Right renal pelvis (tissue), 4 donors: ENCODE measurements around the gene C4BPB. TPM values are rescaled to one million over a fixed set of nuclear protein-coding genes. Genes with fewer than 3 reads are reported as not detected.

Experiments
- DNase-seq, 4 donors: peaks; one replicate each; pipeline ENCODE4 v3.0.0-alpha.2; 2013; ENCODE audit warnings: low read depth in 4 of 4, low spot score in 3 of 4, missing footprints in 1 of 4
- polyA plus RNA-seq, 4 donors: library from polyadenylated mRNA; unstranded; fragments of 120-200 nt; gene quantifications; one replicate each; pipeline ENCODE4 v1.2.1, GENCODE V29; 2013; ENCODE audit not compliant: insufficient read length in 4 of 4

Gene C4BPB
- polyA plus RNA-seq, 4 donors, result 0.32 to 0.51 (median 0.49) TPM

- DNase-seq, result no peak
Measured at GRCh38 chr1:207130252-207131036, 41.8 kb downstream of the C4BPB start.

GRCh38 chr1:207131163-207131562 is 42.5 kb downstream of the C4BPB start:
- DNase-seq, result no peak

GRCh38 chr1:207134581-207134980 is 45.9 kb downstream of the C4BPB start:
- no peak for DNase-seq

GRCh38 chr1:207139616-207140015 is 51.0 kb downstream of the C4BPB start:
- DNase-seq, result no peak

- DNase-seq, result no peak
Measured at GRCh38 chr1:207140536-207140935, 51.9 kb downstream of the C4BPB start.

- DNase-seq, result no peak
Measured at GRCh38 chr1:207145401-207146058, 56.9 kb downstream of the C4BPB start.

Other genes with a start within 250 kb of the C4BPB start
- not detected for gene IL20, start 223.2 kb upstream of the C4BPB start, polyA plus RNA-seq
- gene IL24, start 191.4 kb upstream of the C4BPB start, polyA plus RNA-seq, result under 1 TPM; 0.25 to 0.42 (median 0.38) TPM
- 1 to 10 TPM; 2.1 to 2.7 (median 2.5) TPM for gene FCMR, start 166.9 kb upstream of the C4BPB start, polyA plus RNA-seq
- 1 to 10 TPM in 3 of 4 donors, under 1 TPM in 1; 0.87 to 1.7 (median 1.4) TPM for gene PIGR, start 142.4 kb upstream of the C4BPB start, polyA plus RNA-seq
- 10 to 100 TPM in 2 of 4 donors, 1 to 10 TPM in 2; 7.0 to 16.0 (median 9.7) TPM for gene FCAMR, start 118.4 kb upstream of the C4BPB start, polyA plus RNA-seq
- gene C1orf116, start 56.1 kb upstream of the C4BPB start, polyA plus RNA-seq, result 10 to 100 TPM; 19.9 to 27.5 (median 23.8) TPM
- gene YOD1, start 37.7 kb upstream of the C4BPB start, polyA plus RNA-seq, result 10 to 100 TPM; 13.0 to 17.5 (median 16.5) TPM
- 10 to 100 TPM; 15.4 to 18.2 (median 17.6) TPM for gene PFKFB2, start 35.6 kb upstream of the C4BPB start, polyA plus RNA-seq
- gene C4BPA, start 15.4 kb downstream of the C4BPB start, polyA plus RNA-seq, result under 1 TPM; 0.49 to 0.91 (median 0.68) TPM
- gene CD55, start 232.8 kb downstream of the C4BPB start, polyA plus RNA-seq, result 10 to 100 TPM; 58.0 to 73.1 (median 67.1) TPM